Measurements from ENCODE around the gene DTWD1. TPM values are rescaled to one million over a fixed set of nuclear protein-coding genes. Genes with fewer than 3 reads are reported as not detected.
"Not testable (repeated sequence)": the region's sequence is repeated elsewhere in the genome, so short reads cannot be mapped to it uniquely, and the experiment has no call there.

The DTWD1 gene
- total RNA-seq, 2 donors from 2014 or later = 39.6 to 40.4 TPM

DNA sequence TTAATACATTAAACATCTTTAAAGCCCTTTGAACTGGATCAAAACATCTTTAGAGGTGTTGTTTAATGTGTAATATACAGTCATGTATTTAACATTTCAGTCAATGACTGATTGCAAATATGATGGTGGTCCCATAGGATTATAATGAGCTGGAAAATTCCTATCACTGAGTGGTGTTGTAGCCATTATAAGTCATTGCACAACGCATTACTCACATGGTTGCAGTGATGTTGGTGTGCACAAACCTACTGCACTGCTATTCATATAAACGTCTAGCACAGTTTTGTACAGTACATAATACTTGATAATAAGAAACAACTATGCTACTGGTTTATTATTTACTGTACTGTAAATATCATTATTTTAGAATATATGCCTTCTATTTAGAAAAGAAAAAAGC, 75.6 kb downstream of the DTWD1 start:
- peaks cover 2% of the 10 kb centered on the region for H3K4me1 ChIP-seq (ENCODE audit: control insufficient read depth, insufficient read depth, low read length)
- Mint-ChIP-seq H3K4me1 (peaks cover 19% of the 10 kb centered on the region), H3K4me3 (no peak overlapping the region), H3K9me3 (no peaks in the 10 kb centered on the region), H3K27ac (no peak overlapping the region), H3K36me3 (ENCODE audit: low read depth) (no peaks in the 10 kb centered on the region), H3K27me3 (ENCODE audit: insufficient read depth) (no peaks in the 10 kb centered on the region)
- WGBS, 2 experiments (ENCODE audit: insufficient coverage in 1 of 2, insufficient read length in 1 of 2) = 97% methylated on average over 2 of the region's 2 CpGs; no CpG with 5 or more reads in 1 of the 2 experiments
- DNase-seq = no peak
- no peak overlapping the region for H3K27ac ChIP-seq (ENCODE audit: low read depth, low read length)
- H3K4me3 ChIP-seq (ENCODE audit: low read length) = no peak overlapping the region
- H3K36me3 ChIP-seq (ENCODE audit: control insufficient read depth, insufficient read depth, low read length) = no peaks in the 10 kb centered on the region
- H3K9ac ChIP-seq (ENCODE audit: extremely low read depth, low read length, poor library complexity, severe bottlenecking) = no peak overlapping the region
- no peaks in the 10 kb centered on the region for H3K27me3 ChIP-seq (ENCODE audit: control insufficient read depth, insufficient read depth, low read length, poor library complexity, severe bottlenecking)
- TF ChIP-seq, protein P1, sequence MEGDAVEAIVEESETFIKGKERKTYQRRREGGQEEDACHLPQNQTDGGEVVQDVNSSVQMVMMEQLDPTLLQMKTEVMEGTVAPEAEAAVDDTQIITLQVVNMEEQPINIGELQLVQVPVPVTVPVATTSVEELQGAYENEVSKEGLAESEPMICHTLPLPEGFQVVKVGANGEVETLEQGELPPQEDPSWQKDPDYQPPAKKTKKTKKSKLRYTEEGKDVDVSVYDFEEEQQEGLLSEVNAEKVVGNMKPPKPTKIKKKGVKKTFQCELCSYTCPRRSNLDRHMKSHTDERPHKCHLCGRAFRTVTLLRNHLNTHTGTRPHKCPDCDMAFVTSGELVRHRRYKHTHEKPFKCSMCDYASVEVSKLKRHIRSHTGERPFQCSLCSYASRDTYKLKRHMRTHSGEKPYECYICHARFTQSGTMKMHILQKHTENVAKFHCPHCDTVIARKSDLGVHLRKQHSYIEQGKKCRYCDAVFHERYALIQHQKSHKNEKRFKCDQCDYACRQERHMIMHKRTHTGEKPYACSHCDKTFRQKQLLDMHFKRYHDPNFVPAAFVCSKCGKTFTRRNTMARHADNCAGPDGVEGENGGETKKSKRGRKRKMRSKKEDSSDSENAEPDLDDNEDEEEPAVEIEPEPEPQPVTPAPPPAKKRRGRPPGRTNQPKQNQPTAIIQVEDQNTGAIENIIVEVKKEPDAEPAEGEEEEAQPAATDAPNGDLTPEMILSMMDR (conservative IDR thresholded peaks at IDR 0.05) = no peak
- no peaks in the 10 kb centered on the region for H3K9me3 ChIP-seq (ENCODE audit: control insufficient read depth, low read length)

- Mint-ChIP-seq H3K27ac (no peak overlapping the region), H3K9me3 (no peaks in the 10 kb centered on the region), H3K4me1 (peaks cover 19% of the 10 kb centered on the region), H3K36me3 (ENCODE audit: low read depth) (no peaks in the 10 kb centered on the region), H3K4me3 (no peak overlapping the region), H3K27me3 (ENCODE audit: insufficient read depth) (no peaks in the 10 kb centered on the region)
- H3K4me3 ChIP-seq (ENCODE audit: low read length) = no peak overlapping the region
- no peak overlapping the region for H3K9ac ChIP-seq (ENCODE audit: extremely low read depth, low read length, poor library complexity, severe bottlenecking)
- H3K27me3 ChIP-seq (ENCODE audit: control insufficient read depth, insufficient read depth, low read length, poor library complexity, severe bottlenecking) = no peaks in the 10 kb centered on the region
- no peak for DNase-seq
- H3K4me1 ChIP-seq (ENCODE audit: control insufficient read depth, insufficient read depth, low read length) = peaks cover 2% of the 10 kb centered on the region
- no peak overlapping the region for H3K27ac ChIP-seq (ENCODE audit: low read depth, low read length)
- no peaks in the 10 kb centered on the region for H3K36me3 ChIP-seq (ENCODE audit: control insufficient read depth, insufficient read depth, low read length)
- TF ChIP-seq, protein P1 (conservative IDR thresholded peaks at IDR 0.05) = no peak
- WGBS, 2 experiments (ENCODE audit: insufficient coverage in 1 of 2, insufficient read length in 1 of 2) = 73% methylated on average over 1 of the region's 1 CpG; no CpG with 5 or more reads in 1 of the 2 experiments
- H3K9me3 ChIP-seq (ENCODE audit: control insufficient read depth, low read length) = no peaks in the 10 kb centered on the region
Observed at GRCh38 chr15:49697121-49697520, 76.3 kb downstream of the DTWD1 start.

GRCh38 chr15:49702982-49703381, 82.1 kb downstream of the DTWD1 start:
- H3K27me3 Mint-ChIP-seq (ENCODE audit: insufficient read depth); H3K27ac Mint-ChIP-seq; H3K4me1 ChIP-seq (ENCODE audit: control insufficient read depth, insufficient read depth, low read length); H3K27ac ChIP-seq (ENCODE audit: low read depth, low read length); H3K9ac ChIP-seq (ENCODE audit: extremely low read depth, low read length, poor library complexity, severe bottlenecking); H3K36me3 Mint-ChIP-seq (ENCODE audit: low read depth); H3K27me3 ChIP-seq (ENCODE audit: control insufficient read depth, insufficient read depth, low read length, poor library complexity, severe bottlenecking); H3K4me1 Mint-ChIP-seq; H3K9me3 Mint-ChIP-seq; H3K36me3 ChIP-seq (ENCODE audit: control insufficient read depth, insufficient read depth, low read length); H3K9me3 ChIP-seq (ENCODE audit: control insufficient read depth, low read length); H3K4me3 Mint-ChIP-seq; H3K4me3 ChIP-seq (ENCODE audit: low read length): not testable (repeated sequence)
- DNase-seq = peak; percentile 56
- WGBS, 2 experiments (ENCODE audit: insufficient coverage in 1 of 2, insufficient read length in 1 of 2) = 51 to 90% methylated on average over 11 to 12 of the region's 12 CpGs

Other genes with a start within 250 kb of the DTWD1 start
- gene FGF7, start 197.8 kb upstream of the DTWD1 start, total RNA-seq = not detected
- gene FAM227B, start 230 bp upstream of the DTWD1 start, total RNA-seq = 1 to 10 TPM; 7.5 to 8.5 TPM

Measured in endodermal cell (in vitro differentiated cells).